Left cardiac atrium (tissue), 4 donors: ENCODE data around the gene DSCAML1. TPM values are rescaled to one million over a fixed set of nuclear protein-coding genes. Genes with fewer than 3 reads are reported as not detected.
A peak's percentile ranks its signal among the peaks of the same experiment; 100 is the strongest.

Experiments
- ATAC-seq, 2 donors: fragments of 200-7000 bp; cut with Tn5 transposase; one replicate each; pipeline ENCODE4 v1.9.1; 2020; ENCODE audit warnings: mild to moderate bottlenecking in 2 of 2, moderate library complexity in 2 of 2
- DNase-seq: peaks from one replicate; pipeline ENCODE4 v3.0.0-alpha.2; 2020
- intact Hi-C, 2 donors: fragments of 100-400 bp; cut with DNase I; formaldehyde crosslinking; loops; one replicate each; pipeline versions ENCODE4 v1.14.1 to v1.15.1; 2022 to 2023
- total RNA-seq, 2 donors: library from RNA; stranded (reverse); fragmentation: NEBNext Ultra II Directional; extraction: Animal tissue kit (Norgen Biotek cat#: 25700); gene quantifications; one replicate each; pipeline ENCODE4 v1.2.1, GENCODE V29; 2021
- donor health status: DM: no; HTN: yes; CAD: no.
- donor health status: DM: no; HTN: yes; CAD: no; lungs with severe emphysema.
- donor health status: DM: yes; HTN: yes; CAD: no.
- donor health status: Dilated cardiomyopathy.

Gene DSCAML1
- total RNA-seq, 2 donors from 2014 or later: 0.76 to 0.88 TPM

GRCh38 chr11:117748771-117749540 is 48.1 kb downstream of the DSCAML1 start:
- intact Hi-C loops: no loop called here
- ATAC-seq (no peak), DNase-seq (no peak)

DNA sequence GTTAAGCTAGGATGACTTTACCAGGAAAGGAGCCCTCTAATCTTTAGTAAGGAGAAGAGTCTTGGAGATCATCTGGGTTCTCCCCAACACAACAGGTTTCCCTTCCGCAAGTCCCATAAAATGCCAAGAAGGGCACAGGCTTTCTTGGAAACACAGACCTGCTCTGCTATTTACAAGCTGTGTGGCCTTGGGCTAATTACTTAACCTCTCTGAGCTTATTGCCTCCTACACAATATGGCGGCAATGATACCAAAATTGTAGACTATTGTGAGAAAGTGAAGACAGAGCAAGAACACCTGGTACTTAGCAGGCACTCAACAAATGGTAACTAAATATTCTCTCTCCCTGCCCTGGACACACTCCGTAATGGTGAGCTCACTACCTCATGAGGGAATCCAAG is 49.1 kb downstream of the DSCAML1 start:
- ATAC-seq: no peak
- DNase-seq: no peak
- intact Hi-C loops: no loop called here

- intact Hi-C loops: no loop called here
- no peak for DNase-seq
- no peak for ATAC-seq
Measured at GRCh38 chr11:117745346-117745745, 51.7 kb downstream of the DSCAML1 start.

GRCh38 chr11:117744471-117745150 is 52.4 kb downstream of the DSCAML1 start:
- DNase-seq (no peak), ATAC-seq (no peak)
- intact Hi-C loops: no loop called here

- DNase-seq (no peak), ATAC-seq (no peak)
- intact Hi-C loops: no loop called here
Measured at GRCh38 chr11:117743121-117743815, 53.7 kb downstream of the DSCAML1 start.

DNA sequence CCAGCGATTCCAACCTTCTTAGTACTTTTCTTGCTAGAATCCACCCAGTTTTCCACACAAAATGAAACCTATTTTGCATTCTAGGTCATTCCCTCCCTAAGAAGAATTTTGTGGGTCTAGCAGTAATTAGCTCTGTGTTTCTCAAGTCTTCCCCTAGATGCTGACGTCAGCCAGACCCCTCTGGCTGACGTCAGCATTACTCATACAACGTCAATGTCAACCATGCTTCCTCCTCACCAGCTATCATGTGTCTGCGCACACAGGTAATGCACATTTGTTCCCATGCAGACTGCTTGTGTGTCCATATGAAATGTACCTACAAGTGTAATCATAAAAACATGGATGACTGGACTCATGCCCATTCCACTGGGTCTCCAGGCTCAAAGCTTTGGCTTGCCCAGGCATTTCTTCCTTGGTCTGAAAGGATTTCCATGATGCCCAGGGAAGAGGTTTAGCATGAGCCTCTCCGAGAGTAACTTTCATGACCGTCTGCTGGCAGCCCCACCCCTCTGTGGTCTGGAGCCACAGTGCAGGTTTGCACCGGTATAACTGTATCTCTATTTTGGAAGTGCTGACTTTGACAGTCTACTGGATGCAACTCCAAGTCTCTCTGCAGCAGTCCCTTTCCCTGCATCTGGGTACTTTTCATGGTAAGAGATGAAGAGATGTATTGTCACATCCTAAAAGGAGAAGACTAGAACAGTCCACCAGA is 58.6 kb downstream of the DSCAML1 start:
- ATAC-seq (no peak), DNase-seq (no peak)
- intact Hi-C loops: no loop called here

- ATAC-seq: no peak
- intact Hi-C loops: no loop called here
- no peak for DNase-seq
Measured at GRCh38 chr11:117735350-117735977, 61.6 kb downstream of the DSCAML1 start.

DNA sequence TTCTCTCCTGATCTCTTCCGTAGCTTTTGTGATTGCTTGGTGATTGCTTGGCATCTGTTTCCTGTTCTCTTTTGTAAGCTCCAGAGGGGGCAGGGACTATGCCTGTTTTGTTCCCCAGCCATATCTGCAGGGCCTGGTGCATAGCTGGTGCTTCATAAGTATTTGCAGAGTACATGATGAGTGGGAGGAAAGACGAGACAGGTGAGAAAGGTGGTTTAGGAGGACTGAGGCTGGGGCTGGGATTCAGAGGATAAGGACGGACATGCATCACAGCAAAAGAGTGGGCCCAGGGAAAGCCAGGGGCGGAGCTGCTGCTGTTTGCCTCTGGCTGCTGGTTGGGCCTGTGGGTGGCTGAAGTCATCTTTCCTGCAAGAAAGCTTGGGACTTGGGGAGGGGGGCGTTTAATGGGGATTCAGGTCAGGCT is 62.4 kb downstream of the DSCAML1 start:
- DNase-seq (no peak), ATAC-seq (no peak)
- intact Hi-C loops: no loop called here

- no peak for ATAC-seq
- no peak for DNase-seq
- intact Hi-C loops: no loop called here
Measured at GRCh38 chr11:117733316-117733715, 63.7 kb downstream of the DSCAML1 start.

DNA sequence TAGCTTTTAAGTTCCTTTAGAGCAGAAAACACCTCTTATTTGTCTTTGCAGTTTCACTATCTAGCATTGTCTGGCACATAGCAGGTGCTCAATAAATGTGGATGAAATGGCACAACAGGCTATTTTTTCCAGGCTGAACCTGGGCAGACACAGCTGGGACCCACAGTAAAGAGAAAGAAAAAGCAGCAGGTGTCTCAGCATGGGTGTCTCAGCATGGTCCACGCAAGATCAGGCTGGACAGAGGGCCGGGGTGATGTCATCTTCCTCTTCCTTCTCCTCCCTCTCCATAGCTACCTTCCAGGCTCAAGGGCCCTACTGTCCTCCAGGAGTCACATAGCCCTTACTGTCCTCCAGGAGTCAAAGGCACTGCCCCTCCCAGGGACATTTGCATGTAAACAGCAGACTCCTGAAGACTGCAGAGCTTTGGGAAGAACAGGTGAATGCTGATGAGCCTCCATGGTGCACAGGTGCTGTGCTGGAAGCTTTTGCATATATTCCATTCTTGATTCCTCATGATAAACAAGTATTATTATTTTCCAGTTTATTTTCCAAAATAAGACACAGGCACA is 65.2 kb downstream of the DSCAML1 start:
- intact Hi-C loops: no loop called here
- ATAC-seq (no peak), DNase-seq (no peak)

- ATAC-seq (no peak), DNase-seq (no peak)
- intact Hi-C loops: no loop called here
Measured at GRCh38 chr11:117730208-117730800, 66.7 kb downstream of the DSCAML1 start.

DNA sequence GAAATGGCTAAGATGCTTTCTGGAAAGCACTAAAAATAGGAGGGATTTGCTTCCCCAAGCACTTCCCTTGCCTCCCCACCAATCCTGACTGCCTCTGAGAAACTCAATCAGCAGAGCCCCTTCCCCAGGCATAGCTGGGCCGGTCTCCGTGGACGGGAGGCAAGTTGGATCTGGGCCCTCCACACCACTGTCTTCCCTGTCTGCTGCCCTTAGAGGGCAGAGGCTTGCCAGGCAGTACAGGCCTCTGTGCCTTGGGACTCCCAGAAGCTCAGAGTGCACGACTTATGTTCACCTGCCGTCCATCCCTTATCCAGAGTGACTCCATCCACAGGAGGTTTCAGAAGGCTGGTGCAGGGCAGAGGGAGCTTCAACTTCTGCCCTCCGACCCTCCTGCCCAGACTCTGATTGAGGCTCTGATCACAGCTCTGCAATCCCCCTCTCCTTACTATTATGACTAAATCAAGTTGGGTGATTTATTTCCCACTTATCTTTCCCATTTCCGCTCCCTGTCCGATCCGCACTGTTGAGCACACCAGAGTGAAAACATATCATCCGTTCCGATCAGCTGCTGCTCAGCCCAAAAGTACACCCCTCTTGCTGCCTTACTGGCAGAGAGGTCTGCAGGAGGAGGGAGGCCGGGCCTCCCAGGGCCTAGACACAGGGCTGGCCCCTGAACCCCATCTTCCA is 71.8 kb downstream of the DSCAML1 start:
- intact Hi-C loops: no loop called here
- no peak for DNase-seq
- ATAC-seq: no peak

- DNase-seq (no peak), ATAC-seq (no peak)
- intact Hi-C loops: no loop called here
Measured at GRCh38 chr11:117724621-117725020, 72.4 kb downstream of the DSCAML1 start.

DNA sequence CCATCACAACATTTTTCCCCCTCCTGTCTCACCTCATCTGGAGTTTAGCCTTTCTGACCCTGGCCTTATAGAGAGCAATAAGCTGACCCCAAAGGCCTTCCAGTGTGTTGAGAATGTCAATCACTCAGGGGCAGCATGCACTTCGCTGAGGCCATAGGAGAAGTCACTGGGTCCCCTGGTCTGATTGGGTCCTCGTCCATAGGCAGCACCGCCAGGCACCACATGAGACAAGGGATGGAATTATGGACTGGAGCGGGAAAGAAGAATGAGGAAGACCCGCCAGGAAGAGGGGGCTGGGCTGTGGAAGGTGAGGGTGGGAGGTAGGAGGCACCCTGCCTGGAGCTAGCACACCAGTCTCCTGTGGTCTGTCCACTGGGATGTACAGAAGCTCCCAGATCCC is 72.9 kb downstream of the DSCAML1 start:
- DNase-seq: no peak
- no peak for ATAC-seq
- intact Hi-C loops: no loop called here

DNA sequence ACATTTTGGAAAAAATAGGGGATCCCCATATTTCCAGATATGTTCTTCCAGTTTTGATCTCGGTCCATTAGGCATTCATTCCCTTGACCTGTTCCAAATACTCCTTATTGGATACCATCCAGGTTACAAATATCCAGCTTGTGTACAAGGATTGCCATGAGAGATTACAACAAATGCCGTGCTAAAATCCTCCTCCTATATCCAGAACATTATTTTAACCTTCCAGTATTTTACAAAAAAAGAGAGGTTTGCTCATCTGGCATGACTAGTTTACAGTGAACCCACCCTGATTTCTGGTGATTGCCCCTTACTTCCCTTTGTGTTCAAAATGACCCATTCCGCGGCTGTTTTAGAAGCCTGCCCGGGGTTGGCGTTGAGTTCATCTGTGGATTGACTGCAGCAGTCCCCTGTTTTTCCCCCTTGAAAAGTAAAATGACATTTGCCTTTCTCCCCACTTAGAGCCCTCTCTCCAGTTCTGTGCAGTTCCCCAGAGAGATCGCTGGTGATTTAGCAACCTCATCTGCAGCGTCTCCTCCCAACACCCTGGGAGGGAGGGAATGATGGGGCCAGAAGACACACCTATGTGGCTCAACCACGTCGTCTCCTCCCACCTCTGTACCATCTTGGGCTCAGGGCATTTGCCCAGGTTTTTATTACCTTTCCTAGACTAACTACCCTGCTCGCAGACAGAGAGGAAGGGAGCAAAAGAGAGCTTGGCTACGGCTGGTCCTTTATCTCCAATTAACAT is 73.6 kb downstream of the DSCAML1 start:
- peak; percentile 45 to 86 for ATAC-seq
- no peak for DNase-seq

DNA sequence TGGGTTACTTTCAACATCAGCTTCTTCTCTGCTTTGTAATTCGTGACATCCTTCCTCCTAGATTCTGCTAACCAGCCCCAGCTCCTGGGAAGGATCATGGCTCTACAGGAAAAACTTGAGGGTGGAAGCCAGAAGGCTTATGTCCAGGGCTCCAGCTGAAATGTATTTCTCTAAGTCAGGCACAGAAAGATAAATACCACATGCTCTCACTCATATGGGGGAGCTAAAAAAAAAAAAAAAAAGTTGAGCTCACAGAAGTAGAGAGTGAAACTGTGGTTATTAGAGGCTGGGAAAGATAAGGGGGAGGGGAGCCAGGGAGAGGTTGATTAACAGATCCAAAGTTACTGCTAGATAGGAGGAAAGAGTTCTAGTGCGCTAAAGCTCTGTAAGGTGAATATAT is 74.9 kb downstream of the DSCAML1 start:
- ATAC-seq (peak in 1 of 2 donors; percentile 45), DNase-seq (no peak)
- intact Hi-C loops: no loop called here

More for the DNA sequence above, 73.6 kb downstream of the DSCAML1 start:
- intact Hi-C loops: no loop called here

DNA sequence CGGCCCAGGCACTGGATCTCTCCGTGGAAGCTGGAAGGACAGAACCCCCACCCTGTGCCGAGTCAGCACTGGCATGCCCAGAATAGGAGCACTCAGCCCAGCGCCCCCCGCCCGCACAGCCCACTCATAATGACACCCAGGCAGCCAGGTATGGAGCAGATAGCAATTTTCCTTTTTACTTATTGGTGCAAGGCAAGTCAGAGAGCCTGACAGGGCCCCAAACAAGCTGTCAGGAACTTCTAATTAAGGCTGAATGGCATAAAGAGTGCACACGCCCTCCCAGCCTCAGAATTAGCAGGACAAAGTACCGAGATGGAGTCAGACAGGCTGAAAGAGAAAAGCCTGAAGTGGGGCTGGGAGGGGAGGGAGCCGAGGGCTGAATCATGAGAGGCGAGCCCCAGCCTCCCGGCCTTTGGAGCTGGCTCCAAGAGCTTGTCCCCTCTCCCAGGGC is 76.9 kb downstream of the DSCAML1 start:
- intact Hi-C loops: no loop called here
- DNase-seq (no peak), ATAC-seq (no peak)
